HepG2 (cell line): ENCODE results near the gene NDUFS1. TPM values are rescaled to one million over a fixed set of nuclear protein-coding genes. Genes with fewer than 3 reads are reported as not detected.

Source experiments
- ASH2L ChIP-seq: fragments of 300-600, 200-600 bp; sonication (generic); IDR thresholded peaks from 2 replicates; pipeline ENCODE4 v1.7.0; 2017; ENCODE audit warnings: low read depth, mild to moderate bottlenecking, moderate library complexity, mixed read lengths, low read length; ENCODE audit not compliant: insufficient read length
- ATF4 ChIP-seq, 2 experiments: fragments of 450-650 bp in 1 of 2; sonication (generic) in 1 of 2; formaldehyde crosslinking; IDR thresholded peaks; 2 replicates each; pipeline versions ENCODE4 v1.5.0 to v1.8.0; 2020 to 2022; ENCODE audit warnings: mild to moderate bottlenecking in 1 of 2, missing genetic modification reagents in 1 of 2
- BRD4 ChIP-seq: sonication (generic); formaldehyde crosslinking; IDR thresholded peaks from 2 replicates; pipeline ENCODE4 v1.4.0; 2020; ENCODE audit warnings: missing genetic modification reagents
- CBX5 ChIP-seq: sonication (generic); formaldehyde crosslinking; IDR thresholded peaks from 2 replicates; pipeline ENCODE4 v1.4.0; 2020; ENCODE audit warnings: missing genetic modification reagents, borderline replicate concordance
- CTCF ChIP-seq: sonication (generic); formaldehyde crosslinking; IDR thresholded peaks from 2 replicates; pipeline ENCODE4 v1.5.0; 2020; ENCODE audit warnings: mild to moderate bottlenecking, missing genetic modification reagents, moderate library complexity
- DRAP1 ChIP-seq: IDR thresholded peaks from 2 replicates; pipeline ENCODE4 v1.6.1; 2016; ENCODE audit warnings: missing genetic modification reagents, missing compliant biosample characterization
- ELF4 ChIP-seq: sonication (generic); formaldehyde crosslinking; IDR thresholded peaks from 2 replicates; pipeline ENCODE4 v1.5.0; 2020; ENCODE audit warnings: missing genetic modification reagents, mild to moderate bottlenecking, moderate library complexity, borderline replicate concordance
- FOSL2 ChIP-seq: sonication (generic); formaldehyde crosslinking; IDR thresholded peaks from 2 replicates; pipeline ENCODE4 v1.4.0; 2020; ENCODE audit warnings: missing genetic modification reagents
- HIVEP1 ChIP-seq: sonication (generic); formaldehyde crosslinking; IDR thresholded peaks from 2 replicates; pipeline ENCODE4 v1.4.0; 2020; ENCODE audit warnings: mild to moderate bottlenecking, missing genetic modification reagents
- KDM6A ChIP-seq: IDR thresholded peaks from 2 replicates; pipeline ENCODE4 v1.6.1; 2016; ENCODE audit warnings: low read depth
- PAXIP1 ChIP-seq: sonication (generic); formaldehyde crosslinking; conservative IDR thresholded peaks from 2 replicates; pipeline ENCODE4 v1.4.0; 2020; ENCODE audit warnings: mild to moderate bottlenecking, missing genetic modification reagents, moderate library complexity
- RXRB ChIP-seq: IDR thresholded peaks from 2 replicates; pipeline ENCODE4 v1.6.1; 2016; ENCODE audit warnings: borderline replicate concordance, missing genetic modification reagents, missing compliant biosample characterization
- SP140L ChIP-seq: sonication (generic); formaldehyde crosslinking; IDR thresholded peaks from 2 replicates; pipeline ENCODE4 v1.4.0; 2020; ENCODE audit warnings: missing genetic modification reagents, borderline replicate concordance
- SRY ChIP-seq: sonication (generic); formaldehyde crosslinking; IDR thresholded peaks from 2 replicates; pipeline ENCODE4 v1.8.0; 2022; ENCODE audit warnings: mild to moderate bottlenecking, missing genetic modification reagents
- YEATS2 ChIP-seq: sonication (generic); formaldehyde crosslinking; IDR thresholded peaks from 2 replicates; pipeline ENCODE4 v1.4.0; 2020; ENCODE audit warnings: missing genetic modification reagents, borderline replicate concordance
- ZNF275 ChIP-seq: sonication (generic); formaldehyde crosslinking; IDR thresholded peaks from 2 replicates; pipeline ENCODE4 v1.8.0; 2022; ENCODE audit warnings: missing genetic modification reagents, mild to moderate bottlenecking, inconsistent platforms, borderline replicate concordance
- ZNF333 ChIP-seq: sonication (generic); formaldehyde crosslinking; IDR thresholded peaks from 2 replicates; pipeline ENCODE4 v1.4.0; 2020; ENCODE audit warnings: mild to moderate bottlenecking, missing genetic modification reagents, borderline replicate concordance
- ZNF597 ChIP-seq: sonication (generic); formaldehyde crosslinking; IDR thresholded peaks from 2 replicates; pipeline ENCODE4 v1.5.0; 2020; ENCODE audit warnings: missing genetic modification reagents
- ZNF670 ChIP-seq: sonication (generic); formaldehyde crosslinking; IDR thresholded peaks from 2 replicates; pipeline ENCODE4 v1.8.0; 2022; ENCODE audit warnings: mild to moderate bottlenecking, missing genetic modification reagents, borderline replicate concordance
- ZSCAN9 ChIP-seq: IDR thresholded peaks from 2 replicates; pipeline ENCODE4 v1.6.1; 2016; ENCODE audit warnings: borderline replicate concordance
- polyA plus RNA-seq, 8 experiments: library from polyadenylated mRNA; depleted of rRNA in 3 of 8; stranded (reverse) in 7 of 8; unstranded in 1 of 8; fragments of >200 nt; fragmentation: Illumina TruSeq in 4 of 8; extraction: Trizol in 4 of 8; gene quantifications; 2 replicates each; pipeline versions ENCODE4 v1.2.1 to v1.2.3, GENCODE V29; 2011 to 2016; ENCODE audit warnings: low read depth in 4 of 8, missing spikeins in 1 of 8, mixed read lengths in 1 of 8; ENCODE audit not compliant: insufficient read depth in 1 of 8
- total RNA-seq, 5 experiments: library from RNA; depleted of rRNA; stranded (reverse); fragments of >200 nt; fragmentation: Illumina TruSeq; extraction: Trizol; gene quantifications; 2 replicates each; pipeline ENCODE4 v1.2.3, GENCODE V29; 2016; ENCODE audit warnings: low read depth in 1 of 5

Gene NDUFS1
- total and polyA plus RNA-seq, 2 of the 13 experiments (the other 11 are each of a cell fraction or from before 2014, with no cell fraction given), result 139 to 242 TPM

GRCh38 chr2:206084439-206084869, 74.8 kb downstream of the NDUFS1 start (continued):
- TF ChIP-seq FOSL2 (CRISPR knock-in tag) (0 out of 2 replicates have a peak, but pooled peaks have one; percentile 6), KDM6A (CRISPR knock-in tag) (no peak), ELF4 (CRISPR knock-in tag) (peak; percentile 27; the same call in 1 of the 2 replicates), ZNF597 (CRISPR knock-in tag) (no peak), HIVEP1 (CRISPR knock-in tag) (0 out of 2 replicates have a peak, but pooled peaks have one; percentile 9), ZNF333 (no peak), ZSCAN9 (CRISPR knock-in tag) (0 out of 2 replicates have a peak, but pooled peaks have one; percentile 12), CBX5 (CRISPR knock-in tag) (peak; percentile 57; the same call in 1 of the 2 replicates), CTCF (peak; percentile 27), DRAP1 (CRISPR knock-in tag) (peak; percentile 85), SRY (CRISPR knock-in tag) (peak; percentile 63), ASH2L (no peak), ZNF670 (CRISPR knock-in tag) (peak; percentile 20; the same call in 1 of the 2 replicates), RXRB (CRISPR knock-in tag) (peak; percentile 56; the same call in 1 of the 2 replicates), SP140L (0 out of 2 replicates have a peak, but pooled peaks have one; percentile 16), ATF4 (CRISPR knock-in tag; IDR thresholded peaks at IDR 0.05) (no peak), ZNF275 (CRISPR knock-in tag) (0 out of 2 replicates have a peak, but pooled peaks have one; percentile 43), PAXIP1 (CRISPR knock-in tag) (peak; percentile 56), BRD4 (CRISPR knock-in tag) (peak; percentile 52; the same call in 1 of the 2 replicates), YEATS2 (CRISPR knock-in tag) (0 out of 2 replicates have a peak, but pooled peaks have one; percentile 15)
